ENCODE data around the gene ATP5F1C.

Gene ATP5F1C

DNA sequence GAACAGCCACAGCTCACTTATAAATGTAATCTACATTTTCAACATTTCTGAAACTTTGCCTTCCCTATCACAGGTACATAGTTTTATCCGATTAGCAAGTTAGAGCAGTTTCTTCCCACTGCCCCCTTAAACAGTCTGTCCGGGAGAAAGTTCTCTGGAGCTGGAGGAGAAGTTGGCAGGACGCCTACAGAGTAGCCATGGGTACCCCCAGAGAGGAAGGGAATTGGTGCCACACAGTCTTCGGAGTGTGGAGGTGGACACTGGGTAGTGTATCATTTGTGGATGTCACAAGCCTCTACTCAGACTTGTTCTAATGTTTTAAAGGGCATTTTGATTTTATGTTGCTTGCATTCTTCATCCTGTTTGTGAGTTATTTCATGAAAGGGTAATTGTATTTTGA lies 69.3 kb downstream of the ATP5F1C start:
- TF ChIP-seq, protein P1, sequence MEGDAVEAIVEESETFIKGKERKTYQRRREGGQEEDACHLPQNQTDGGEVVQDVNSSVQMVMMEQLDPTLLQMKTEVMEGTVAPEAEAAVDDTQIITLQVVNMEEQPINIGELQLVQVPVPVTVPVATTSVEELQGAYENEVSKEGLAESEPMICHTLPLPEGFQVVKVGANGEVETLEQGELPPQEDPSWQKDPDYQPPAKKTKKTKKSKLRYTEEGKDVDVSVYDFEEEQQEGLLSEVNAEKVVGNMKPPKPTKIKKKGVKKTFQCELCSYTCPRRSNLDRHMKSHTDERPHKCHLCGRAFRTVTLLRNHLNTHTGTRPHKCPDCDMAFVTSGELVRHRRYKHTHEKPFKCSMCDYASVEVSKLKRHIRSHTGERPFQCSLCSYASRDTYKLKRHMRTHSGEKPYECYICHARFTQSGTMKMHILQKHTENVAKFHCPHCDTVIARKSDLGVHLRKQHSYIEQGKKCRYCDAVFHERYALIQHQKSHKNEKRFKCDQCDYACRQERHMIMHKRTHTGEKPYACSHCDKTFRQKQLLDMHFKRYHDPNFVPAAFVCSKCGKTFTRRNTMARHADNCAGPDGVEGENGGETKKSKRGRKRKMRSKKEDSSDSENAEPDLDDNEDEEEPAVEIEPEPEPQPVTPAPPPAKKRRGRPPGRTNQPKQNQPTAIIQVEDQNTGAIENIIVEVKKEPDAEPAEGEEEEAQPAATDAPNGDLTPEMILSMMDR (IDR thresholded peaks at IDR 0.05), result no peak

All from LNCAP (cell line).